ENCODE data around the gene MINDY4.

Gene MINDY4

GRCh38 chr7:30776971-30777370 is 5.8 kb downstream of the MINDY4 start:
- no peak for DNase-seq

GRCh38 chr7:30778255-30779025 is 7.2 kb downstream of the MINDY4 start:
- no peak for DNase-seq

DNA sequence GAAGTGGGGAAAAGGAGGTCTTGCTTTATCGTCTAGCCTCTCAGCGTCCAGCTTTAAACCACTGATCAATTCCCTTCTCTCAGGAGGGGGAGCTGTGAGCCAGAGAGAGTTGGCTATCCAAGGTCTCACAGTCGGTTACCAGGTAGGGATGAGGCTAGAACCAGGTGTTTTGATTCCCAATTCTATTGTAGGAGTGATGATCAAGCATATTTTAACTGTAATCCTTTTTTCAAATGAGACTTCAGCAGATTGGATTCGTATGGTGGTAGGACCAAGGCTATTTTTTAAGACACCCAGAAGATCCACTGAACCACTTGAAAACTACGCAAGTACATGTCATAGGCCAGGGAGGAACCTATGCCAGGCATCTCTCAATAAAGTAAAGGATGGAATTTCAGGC is 8.4 kb downstream of the MINDY4 start:
- no peak for DNase-seq

GRCh38 chr7:30780941-30781340 is 9.7 kb downstream of the MINDY4 start:
- DNase-seq, result no peak

- no peak for DNase-seq
Measured at GRCh38 chr7:30782690-30783089, 11.5 kb downstream of the MINDY4 start.

- no peak for DNase-seq
Measured at GRCh38 chr7:30785786-30786185, 14.6 kb downstream of the MINDY4 start.

DNA sequence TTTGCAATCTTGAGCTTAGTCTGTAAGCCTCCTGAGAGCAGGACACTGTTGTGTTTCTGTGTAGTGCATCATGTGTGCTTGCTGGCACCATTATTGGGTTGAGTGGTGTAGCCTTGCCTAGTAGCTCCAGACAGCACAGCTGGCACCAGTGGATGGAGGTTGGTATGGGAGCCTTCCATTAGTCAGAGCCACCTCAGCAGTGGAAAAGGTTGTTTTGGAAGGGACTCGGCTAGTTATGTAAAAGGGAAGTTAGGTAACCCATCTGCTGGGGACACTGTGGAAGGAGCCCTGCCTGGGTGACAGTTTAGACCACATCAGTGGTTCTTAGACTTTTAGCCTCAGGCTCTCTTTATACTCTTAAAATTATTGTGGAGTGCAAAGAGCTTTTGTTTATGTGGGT is 16.3 kb downstream of the MINDY4 start:
- DNase-seq, result no peak

DNA sequence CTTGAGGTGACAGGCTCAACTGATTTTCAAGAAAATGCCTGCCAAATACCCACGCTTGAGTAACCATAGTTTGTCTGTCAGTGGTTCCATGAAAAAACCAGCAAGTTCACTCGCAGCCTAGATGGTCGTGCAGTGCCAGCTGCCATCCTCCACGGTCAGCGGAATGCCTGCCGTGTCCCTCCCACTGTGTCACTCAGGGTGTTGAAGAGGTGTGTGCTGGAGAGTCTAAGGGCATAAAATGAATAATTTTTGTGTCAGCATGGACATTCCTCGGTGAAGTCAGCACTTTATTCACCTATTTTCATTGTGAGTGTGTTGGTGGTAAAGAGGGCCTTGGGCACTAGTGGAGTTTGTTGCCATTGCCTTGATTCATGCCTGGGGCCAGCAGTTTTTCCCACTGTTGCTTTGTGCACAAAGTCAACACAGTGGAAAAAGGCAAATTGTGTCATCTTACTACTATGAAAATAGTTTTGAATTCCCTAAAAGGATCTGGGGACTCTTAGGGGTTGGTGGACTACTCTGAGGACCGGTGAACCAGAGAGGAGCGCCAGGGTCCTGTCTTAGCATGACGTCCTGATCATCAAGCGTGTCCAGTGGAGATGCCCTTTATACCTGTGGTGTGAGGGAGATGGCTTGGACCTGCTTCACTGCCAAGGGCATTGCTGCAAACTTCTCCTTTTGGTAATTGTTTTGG is 17.6 kb downstream of the MINDY4 start:
- DNase-seq, result no peak

DNA sequence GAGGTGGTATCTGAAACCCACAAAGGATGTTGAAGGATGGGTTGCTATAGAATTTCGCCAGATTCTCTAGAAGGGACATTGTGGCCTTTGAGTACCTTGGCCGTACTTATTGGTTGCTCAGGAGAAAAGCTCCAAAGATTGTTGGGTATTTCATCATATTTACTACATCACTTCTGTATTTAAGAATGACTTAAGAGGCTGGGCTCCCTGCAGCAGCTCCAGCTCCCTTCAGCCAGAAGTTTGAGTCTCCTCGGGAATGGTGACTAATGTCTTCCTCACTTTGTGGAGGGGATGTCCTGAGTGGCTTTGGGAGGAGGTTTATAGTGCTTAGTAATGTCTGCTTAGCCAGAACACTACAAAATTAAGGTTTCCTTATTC is 18.1 kb downstream of the MINDY4 start:
- DNase-seq, result no peak

DNA sequence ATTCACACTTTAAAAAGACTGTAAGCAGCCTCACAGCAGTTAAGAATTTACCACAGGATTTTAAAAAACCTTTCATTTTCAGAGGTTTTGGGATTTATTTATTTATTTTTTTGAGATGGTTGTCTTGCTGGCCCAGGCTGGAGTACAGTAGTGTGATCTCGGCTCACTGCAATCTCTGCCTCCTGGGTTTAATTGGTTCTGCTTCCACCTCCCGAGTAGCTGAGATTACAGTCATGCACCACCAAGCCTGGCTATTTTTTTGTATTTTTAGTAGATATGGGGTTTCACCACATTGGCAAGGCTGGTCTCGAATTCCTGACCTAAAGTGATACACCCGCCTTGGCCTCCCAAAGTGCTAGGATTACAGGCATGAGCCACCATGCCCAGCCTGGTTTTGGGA is 19.1 kb downstream of the MINDY4 start:
- DNase-seq, result no peak

GRCh38 chr7:30791114-30791513 is 19.9 kb downstream of the MINDY4 start:
- no peak for DNase-seq

DNA sequence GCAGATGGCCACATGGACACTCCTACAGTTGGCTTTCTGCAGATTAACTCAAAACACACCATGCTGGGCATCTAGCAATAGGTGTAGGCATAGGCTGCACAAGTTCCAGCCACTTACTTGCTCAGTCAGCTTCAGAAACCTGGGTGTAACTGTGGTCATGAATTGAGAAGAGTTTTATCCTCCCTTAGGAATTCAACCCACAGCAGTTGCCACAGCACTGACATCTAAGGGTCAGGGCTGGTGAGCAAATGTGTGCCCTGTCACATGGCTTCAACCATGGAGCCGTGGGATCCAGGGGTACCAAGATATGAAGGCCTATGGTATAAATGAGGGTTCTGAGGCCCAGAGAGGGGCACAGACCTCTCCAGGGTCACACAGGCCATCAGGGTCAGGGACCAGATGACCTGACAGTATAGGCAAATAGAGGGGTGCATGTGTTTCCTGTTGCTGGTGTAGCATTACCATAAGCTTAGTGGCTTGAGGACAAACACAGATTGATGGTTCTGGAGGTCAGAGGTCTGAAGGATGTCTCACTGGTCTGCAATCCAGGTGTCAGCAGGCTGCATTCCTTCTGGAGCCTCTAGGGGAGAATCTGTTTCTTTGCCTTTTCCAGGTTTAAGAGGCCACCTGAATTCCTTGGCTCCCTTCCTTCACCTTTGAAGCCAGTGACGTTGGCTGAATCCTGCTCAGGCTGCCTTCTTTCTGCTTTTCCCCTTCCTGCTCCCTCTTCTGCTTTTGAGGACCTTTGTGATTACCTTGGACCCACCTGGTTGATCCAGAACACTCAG is 24.1 kb downstream of the MINDY4 start:
- DNase-seq, result no peak

GRCh38 chr7:30796105-30796869 is 25.1 kb downstream of the MINDY4 start:
- DNase-seq, result no peak

DNA sequence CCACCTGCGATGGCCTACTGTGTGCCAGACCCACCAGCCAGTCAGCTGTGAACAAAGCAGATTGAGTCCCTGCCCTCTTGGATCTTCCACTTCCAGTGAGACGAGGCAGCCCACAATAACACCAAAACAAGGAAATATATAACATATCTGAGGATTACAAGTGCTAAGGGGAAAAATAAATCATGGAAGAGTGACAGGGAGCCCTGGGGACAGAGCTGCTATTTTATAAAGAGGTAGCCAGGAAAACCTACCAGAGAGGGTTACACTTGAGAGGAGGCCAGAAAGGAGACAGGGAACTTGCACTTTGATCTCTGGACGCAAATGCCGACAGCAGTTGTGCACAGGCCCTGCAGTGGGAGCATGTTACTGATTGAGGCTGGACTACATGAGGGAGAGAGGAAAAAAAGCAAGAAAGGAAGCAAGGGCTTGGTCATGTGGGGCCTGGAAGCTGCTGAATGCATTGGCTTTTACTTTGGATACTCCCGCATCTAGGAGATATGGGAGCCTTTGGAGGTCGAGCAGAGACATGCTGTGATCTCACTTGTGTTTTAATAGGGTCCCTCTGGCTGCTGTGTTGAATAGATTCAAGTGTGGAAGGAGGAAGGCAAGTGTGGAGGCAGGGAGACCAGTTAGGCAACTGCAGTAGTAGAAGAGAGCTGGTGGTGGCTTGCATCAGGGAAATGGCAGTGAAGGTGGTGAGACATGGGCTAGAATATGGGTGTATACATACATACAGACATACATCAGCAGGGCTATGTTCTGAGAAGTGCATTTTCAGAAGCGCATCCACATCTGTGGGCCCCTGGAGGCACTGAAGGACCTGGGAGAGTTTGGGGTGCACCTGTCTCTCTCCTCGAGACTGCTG is 26.2 kb downstream of the MINDY4 start:
- no peak for DNase-seq

DNA sequence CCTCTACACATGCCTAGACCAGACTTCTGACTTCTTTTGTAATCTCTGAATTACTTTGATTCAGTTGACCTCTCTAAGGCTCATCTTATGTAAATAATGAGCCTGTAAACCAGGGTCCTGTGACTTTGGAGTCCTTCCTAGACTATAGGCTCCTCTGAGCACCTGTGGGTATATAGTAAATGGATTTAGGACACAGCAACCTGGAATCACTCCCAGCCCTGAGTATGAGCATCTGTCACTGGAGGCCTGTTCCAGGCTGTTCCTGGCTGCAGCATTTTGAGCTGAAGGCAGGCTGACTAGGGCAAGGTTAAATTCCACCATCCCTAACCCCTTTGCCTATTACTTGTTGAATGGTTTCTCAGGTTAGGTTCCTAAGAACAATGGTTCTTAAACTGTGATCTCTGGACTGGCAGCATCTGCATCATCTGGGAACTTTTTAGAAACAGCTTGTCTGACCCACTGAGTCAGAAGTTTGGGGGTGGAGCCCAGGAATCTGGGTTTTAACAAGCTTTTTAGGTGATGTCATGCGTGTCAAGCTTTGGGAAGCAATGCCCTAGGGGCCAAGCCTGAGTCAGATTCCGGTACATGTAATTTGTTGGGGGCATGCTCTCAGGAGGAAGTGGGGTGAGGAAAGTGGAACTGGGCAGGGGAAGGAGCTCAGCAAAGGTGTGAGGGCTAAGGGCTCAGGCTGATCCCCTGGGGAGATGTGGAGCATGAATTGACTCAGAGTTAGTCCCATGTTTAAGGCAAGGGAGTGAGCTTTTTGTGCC is 28.2 kb downstream of the MINDY4 start:
- DNase-seq, result no peak

GRCh38 chr7:30799976-30800661 is 28.9 kb downstream of the MINDY4 start:
- no peak for DNase-seq

- no peak for DNase-seq
Measured at GRCh38 chr7:30800785-30801252, 29.6 kb downstream of the MINDY4 start.

DNA sequence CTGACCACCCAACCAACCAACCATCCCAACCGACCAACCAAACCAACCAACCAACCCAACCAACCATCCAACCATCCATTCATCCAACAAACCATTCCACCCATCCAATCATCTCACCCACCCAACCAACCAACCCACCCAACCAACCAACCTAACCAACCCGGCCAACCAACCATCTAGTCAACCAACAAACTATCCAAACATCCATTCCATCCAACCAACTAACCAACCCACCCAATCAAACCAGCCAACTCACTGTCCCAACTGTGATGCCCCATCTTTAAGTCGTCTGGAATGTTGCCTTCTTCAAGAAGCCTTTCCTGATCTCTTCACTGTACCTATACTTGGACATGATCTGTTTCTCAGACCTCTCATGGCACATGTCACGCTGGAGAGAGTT is 31.6 kb downstream of the MINDY4 start:
- DNase-seq, result no peak

DNA sequence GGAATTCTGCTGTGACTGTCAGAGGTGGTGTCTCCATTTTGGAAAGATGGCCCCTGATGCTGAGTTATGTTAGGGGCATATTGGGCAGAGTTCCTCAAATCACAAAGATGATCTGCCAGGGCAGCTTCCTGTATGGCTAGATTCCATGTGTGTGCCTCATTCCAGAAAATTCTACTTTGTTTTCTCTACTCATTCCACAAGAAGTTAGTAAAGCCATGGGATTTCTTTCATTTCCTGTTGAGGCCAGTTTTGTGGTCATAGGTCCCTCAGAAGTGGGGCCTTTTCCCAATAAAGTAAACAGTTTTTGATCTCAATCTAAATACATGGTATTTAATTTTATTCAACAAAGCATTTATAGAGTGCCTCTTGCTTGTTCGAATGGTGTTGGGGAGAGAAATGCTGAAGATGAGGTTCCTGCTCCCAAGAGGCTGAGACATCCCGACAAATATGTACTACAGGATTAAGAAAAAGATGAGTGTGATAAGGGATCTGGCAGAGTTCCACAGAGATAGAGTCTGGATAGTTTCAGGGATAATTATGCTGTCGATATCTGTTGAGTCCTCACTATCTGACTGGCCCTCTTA is 33.0 kb downstream of the MINDY4 start:
- DNase-seq, result no peak

DNA sequence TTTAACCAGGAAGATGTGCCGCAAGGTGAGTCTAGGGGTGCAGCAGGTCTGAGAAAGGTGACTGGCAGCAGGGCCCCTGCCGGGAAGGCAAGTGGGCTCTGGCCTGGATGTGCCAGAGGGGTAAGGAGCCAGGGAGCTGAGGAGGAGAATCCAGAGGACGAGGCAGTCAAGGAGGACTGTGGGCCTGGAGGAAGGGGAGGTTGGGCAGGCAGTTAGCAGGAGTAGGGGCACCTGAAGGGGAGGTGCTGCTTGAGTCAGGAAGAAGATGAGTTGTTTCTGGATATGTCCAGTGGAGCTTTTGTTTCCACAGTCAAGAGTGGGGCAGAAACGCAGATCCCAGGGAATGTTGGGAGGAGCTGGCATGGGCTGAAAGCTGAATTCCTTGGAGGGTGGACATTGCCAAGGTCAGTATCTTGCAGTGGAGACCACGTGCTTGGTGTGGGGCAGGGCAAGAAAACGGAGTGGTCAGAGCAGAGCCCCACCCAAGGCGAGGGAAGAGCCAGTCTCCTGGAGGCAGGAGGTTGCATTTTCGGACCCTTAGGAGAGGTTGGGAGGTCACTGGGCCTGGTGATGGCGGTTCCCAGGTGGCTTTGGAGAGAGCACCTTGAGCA is 34.0 kb downstream of the MINDY4 start:
- DNase-seq, result no peak
